ENCODE measurements around the gene PTK7. TPM values are rescaled to one million over a fixed set of nuclear protein-coding genes. Genes with fewer than 3 reads are reported as not detected.
"Not testable (repeated sequence)": the region's sequence is repeated elsewhere in the genome, so short reads cannot be mapped to it uniquely, and the experiment has no call there.

Gene PTK7
- total and polyA plus RNA-seq, 2 donors, result 48.1 to 101 TPM

- H3K27me3 ChIP-seq (ENCODE audit: control insufficient read depth in 2 of 2, insufficient read depth in 1 of 2, low read length in 1 of 2); H3K27ac ChIP-seq (ENCODE audit: low read depth in 1 of 2, low read length in 1 of 2); H3K4me3 ChIP-seq (ENCODE audit: low read length in 2 of 2); H3K9me3 ChIP-seq (ENCODE audit: control insufficient read depth in 2 of 2, insufficient read depth in 1 of 2, low read length in 1 of 2); DNase-seq (ENCODE audit: low read depth in 6 of 9, low spot score in 9 of 9): not testable (repeated sequence)
- WGBS, result 97% methylated on average over 11 of the region's 11 CpGs
- Histone ChIP-seq H3K36me3 (ENCODE audit: control insufficient read depth in 2 of 2, insufficient read depth in 2 of 2, low read length in 1 of 2) (peaks cover 6 to 36% of the 10 kb centered on the region in 2 donors), H3K4me1 (ENCODE audit: control insufficient read depth in 2 of 2, insufficient read depth in 2 of 2, low read length in 2 of 2) (peaks cover 23 to 44% of the 10 kb centered on the region in 2 donors)
Measured at GRCh38 chr6:43139973-43140372, 63.9 kb downstream of the PTK7 start.

DNA sequence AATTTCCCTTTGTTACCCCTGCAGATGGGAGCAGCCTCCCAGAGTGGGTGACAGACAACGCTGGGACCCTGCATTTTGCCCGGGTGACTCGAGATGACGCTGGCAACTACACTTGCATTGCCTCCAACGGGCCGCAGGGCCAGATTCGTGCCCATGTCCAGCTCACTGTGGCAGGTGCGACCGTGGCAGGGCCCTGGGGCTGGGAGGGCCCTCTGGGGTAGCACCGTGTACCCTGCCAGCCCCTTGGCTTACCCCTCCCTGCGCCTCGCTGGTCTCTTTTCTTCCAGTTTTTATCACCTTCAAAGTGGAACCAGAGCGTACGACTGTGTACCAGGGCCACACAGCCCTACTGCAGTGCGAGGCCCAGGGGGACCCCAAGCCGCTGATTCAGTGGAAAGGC is 65.5 kb downstream of the PTK7 start:
- H3K4me3 ChIP-seq (ENCODE audit: low read length in 2 of 2), result peak overlapping the region; percentile 56 to 59
- peak in 1 of 9 donors; percentile 13 for DNase-seq (ENCODE audit: low read depth in 6 of 9, low spot score in 9 of 9)
- no peaks in the 10 kb centered on the region for H3K27me3 ChIP-seq (ENCODE audit: control insufficient read depth in 2 of 2, insufficient read depth in 1 of 2, low read length in 1 of 2)
- 77% methylated on average over 16 of the region's 16 CpGs for WGBS
- H3K27ac ChIP-seq (ENCODE audit: low read depth in 1 of 2, low read length in 1 of 2), result peak overlapping the region; percentile 97 to 98
- H3K4me1 ChIP-seq (ENCODE audit: control insufficient read depth in 2 of 2, insufficient read depth in 2 of 2, low read length in 2 of 2), result peaks cover 23 to 53% of the 10 kb centered on the region in 2 donors
- peaks cover 0 to 5% of the 10 kb centered on the region in 2 donors for H3K9me3 ChIP-seq (ENCODE audit: control insufficient read depth in 2 of 2, insufficient read depth in 1 of 2, low read length in 1 of 2)
- peaks cover 21 to 46% of the 10 kb centered on the region in 2 donors for H3K36me3 ChIP-seq (ENCODE audit: control insufficient read depth in 2 of 2, insufficient read depth in 2 of 2, low read length in 1 of 2)

- peaks cover 26 to 51% of the 10 kb centered on the region in 2 donors for H3K36me3 ChIP-seq (ENCODE audit: control insufficient read depth in 2 of 2, insufficient read depth in 2 of 2, low read length in 1 of 2)
- H3K4me3 ChIP-seq (ENCODE audit: low read length in 2 of 2), result peak overlapping the region; percentile 56 to 59
- H3K9me3 ChIP-seq (ENCODE audit: control insufficient read depth in 2 of 2, insufficient read depth in 1 of 2, low read length in 1 of 2), result peaks cover 0 to 5% of the 10 kb centered on the region in 2 donors
- peaks cover 23 to 53% of the 10 kb centered on the region in 2 donors for H3K4me1 ChIP-seq (ENCODE audit: control insufficient read depth in 2 of 2, insufficient read depth in 2 of 2, low read length in 2 of 2)
- peak; percentile 75 to 96 (median 84) for DNase-seq (ENCODE audit: low read depth in 6 of 9, low spot score in 9 of 9)
- 12% methylated on average over 14 of the region's 14 CpGs for WGBS
- no peaks in the 10 kb centered on the region for H3K27me3 ChIP-seq (ENCODE audit: control insufficient read depth in 2 of 2, insufficient read depth in 1 of 2, low read length in 1 of 2)
- H3K27ac ChIP-seq (ENCODE audit: low read depth in 1 of 2, low read length in 1 of 2), result peak overlapping the region; percentile 97 to 98
Measured at GRCh38 chr6:43142101-43142500, 66.0 kb downstream of the PTK7 start.

DNA sequence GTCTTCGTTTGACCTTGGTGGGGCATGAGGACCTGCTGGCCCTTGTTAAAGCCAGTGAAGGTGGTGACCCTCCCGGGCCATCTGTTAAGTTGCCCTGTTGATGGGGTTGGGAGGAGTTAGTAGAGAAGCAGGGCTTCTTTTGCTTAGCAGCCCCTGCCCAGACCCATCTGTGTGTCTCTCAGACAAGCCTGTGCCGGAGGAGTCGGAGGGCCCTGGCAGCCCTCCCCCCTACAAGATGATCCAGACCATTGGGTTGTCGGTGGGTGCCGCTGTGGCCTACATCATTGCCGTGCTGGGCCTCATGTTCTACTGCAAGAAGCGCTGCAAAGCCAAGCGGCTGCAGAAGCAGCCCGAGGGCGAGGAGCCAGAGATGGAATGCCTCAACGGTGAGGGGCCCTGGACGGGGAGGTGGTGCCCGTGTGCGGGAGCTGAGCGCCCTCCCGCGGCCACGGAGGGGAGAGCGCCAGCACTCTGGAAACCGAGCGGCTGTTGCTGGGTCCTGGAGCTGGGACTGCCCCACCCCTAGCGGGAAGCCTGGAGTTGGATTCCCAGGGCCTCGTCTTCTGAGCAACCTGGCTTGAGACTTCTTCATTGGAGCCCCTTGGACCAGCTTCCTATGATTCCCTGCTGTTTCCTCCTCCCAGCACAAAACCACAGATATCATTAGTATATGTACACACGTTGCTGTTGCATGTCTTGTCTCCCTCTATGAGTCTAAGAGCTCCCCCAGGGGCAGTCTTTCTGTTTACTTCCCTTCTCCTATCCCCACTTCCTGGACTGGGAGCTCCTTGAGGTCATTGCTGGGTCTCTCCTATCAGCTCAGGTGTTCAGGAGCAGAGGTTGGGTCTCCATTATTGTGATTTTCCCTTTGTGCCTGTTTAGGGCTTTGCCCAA is 67.4 kb downstream of the PTK7 start:
- WGBS, result 22% methylated on average over 25 of the region's 25 CpGs
- peak overlapping the region; percentile 56 to 59 for H3K4me3 ChIP-seq (ENCODE audit: low read length in 2 of 2)

GRCh38 chr6:43144879-43145278 is 68.8 kb downstream of the PTK7 start:
- Histone ChIP-seq H3K4me1 (ENCODE audit: control insufficient read depth in 2 of 2, insufficient read depth in 2 of 2, low read length in 2 of 2) (peaks cover 23 to 48% of the 10 kb centered on the region in 2 donors), H3K27ac (ENCODE audit: low read depth in 1 of 2, low read length in 1 of 2) (no peak overlapping the region), H3K4me3 (ENCODE audit: low read length in 2 of 2) (no peak overlapping the region), H3K36me3 (ENCODE audit: control insufficient read depth in 2 of 2, insufficient read depth in 2 of 2, low read length in 1 of 2) (peaks cover 35 to 61% of the 10 kb centered on the region in 2 donors), H3K27me3 (ENCODE audit: control insufficient read depth in 2 of 2, insufficient read depth in 1 of 2, low read length in 1 of 2) (no peaks in the 10 kb centered on the region), H3K9me3 (ENCODE audit: control insufficient read depth in 2 of 2, insufficient read depth in 1 of 2, low read length in 1 of 2) (peaks cover 0 to 5% of the 10 kb centered on the region in 2 donors)
- 92% methylated on average over 6 of the region's 6 CpGs for WGBS
- DNase-seq (ENCODE audit: low read depth in 6 of 9, low spot score in 9 of 9), result no peak

More for the DNA sequence above, 67.4 kb downstream of the PTK7 start:
- peaks cover 23 to 53% of the 10 kb centered on the region in 2 donors for H3K4me1 ChIP-seq (ENCODE audit: control insufficient read depth in 2 of 2, insufficient read depth in 2 of 2, low read length in 2 of 2)
- H3K36me3 ChIP-seq (ENCODE audit: control insufficient read depth in 2 of 2, insufficient read depth in 2 of 2, low read length in 1 of 2), result peaks cover 35 to 64% of the 10 kb centered on the region in 2 donors
- H3K9me3 ChIP-seq (ENCODE audit: control insufficient read depth in 2 of 2, insufficient read depth in 1 of 2, low read length in 1 of 2), result peaks cover 0 to 5% of the 10 kb centered on the region in 2 donors
- peak; percentile 69 to 92 (median 82) for DNase-seq (ENCODE audit: low read depth in 6 of 9, low spot score in 9 of 9)
- H3K27me3 ChIP-seq (ENCODE audit: control insufficient read depth in 2 of 2, insufficient read depth in 1 of 2, low read length in 1 of 2), result no peaks in the 10 kb centered on the region
- peak overlapping the region; percentile 97 to 98 for H3K27ac ChIP-seq (ENCODE audit: low read depth in 1 of 2, low read length in 1 of 2)

- Histone ChIP-seq H3K27ac (ENCODE audit: low read depth in 1 of 2, low read length in 1 of 2) (no peak overlapping the region), H3K9me3 (ENCODE audit: control insufficient read depth in 2 of 2, insufficient read depth in 1 of 2, low read length in 1 of 2) (peaks cover 0 to 5% of the 10 kb centered on the region in 2 donors), H3K4me3 (ENCODE audit: low read length in 2 of 2) (no peak overlapping the region), H3K27me3 (ENCODE audit: control insufficient read depth in 2 of 2, insufficient read depth in 1 of 2, low read length in 1 of 2) (no peaks in the 10 kb centered on the region), H3K36me3 (ENCODE audit: control insufficient read depth in 2 of 2, insufficient read depth in 2 of 2, low read length in 1 of 2) (peaks cover 43 to 67% of the 10 kb centered on the region in 2 donors), H3K4me1 (ENCODE audit: control insufficient read depth in 2 of 2, insufficient read depth in 2 of 2, low read length in 2 of 2) (peaks cover 20 to 43% of the 10 kb centered on the region in 2 donors)
- DNase-seq (ENCODE audit: low read depth in 6 of 9, low spot score in 9 of 9), result no peak
- WGBS, result 98% methylated on average over 3 of the region's 3 CpGs
Measured at GRCh38 chr6:43146261-43146660, 70.1 kb downstream of the PTK7 start.

DNA sequence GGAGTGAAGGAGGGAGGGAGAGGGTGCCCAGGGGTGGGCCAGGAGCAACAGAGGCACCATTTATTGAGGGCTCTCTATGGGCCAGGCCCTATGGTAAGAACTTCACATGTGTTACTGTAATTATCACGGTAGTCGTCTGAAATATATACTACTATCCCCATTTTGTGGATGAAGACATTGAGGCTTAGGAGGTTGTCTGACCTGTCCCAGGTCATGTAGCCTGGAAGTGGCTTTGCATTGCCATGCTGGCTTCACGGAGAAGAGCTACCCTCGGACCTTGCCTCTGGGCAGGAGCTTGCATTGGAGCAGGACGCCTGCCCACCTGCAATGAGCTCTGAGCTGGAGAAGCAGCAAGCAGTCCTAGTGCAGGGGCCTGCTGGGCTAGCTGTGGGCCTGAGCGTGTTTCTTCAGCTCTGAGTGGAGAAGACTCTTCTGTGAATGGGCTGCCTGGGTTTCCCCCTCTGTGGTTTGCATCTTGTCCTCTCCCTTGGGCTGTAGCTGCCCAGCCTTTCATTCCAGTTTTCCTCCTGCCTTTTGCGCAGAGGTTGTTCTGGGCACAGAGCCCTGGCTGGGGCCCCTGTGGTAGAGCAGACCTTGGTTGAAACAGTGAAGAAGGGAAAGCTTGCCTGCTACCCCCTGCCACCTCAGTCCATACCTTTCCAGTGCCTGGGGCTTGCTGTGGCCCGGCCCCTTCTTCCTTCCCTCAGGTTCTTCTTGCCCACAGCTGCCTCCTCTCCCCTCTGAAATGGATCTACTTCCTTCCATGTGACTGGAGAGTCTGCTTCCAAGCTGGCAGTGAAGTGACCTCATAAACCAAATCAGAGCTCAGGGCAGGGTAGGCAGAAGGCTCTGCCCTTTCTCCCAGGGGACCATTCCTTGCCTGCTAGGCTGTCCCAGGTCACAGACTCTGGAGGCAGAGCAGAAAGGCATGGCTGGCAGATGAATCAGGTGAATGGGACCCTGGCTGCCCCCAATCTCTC is 70.9 kb downstream of the PTK7 start:
- DNase-seq (ENCODE audit: low read depth in 6 of 9, low spot score in 9 of 9), result no peak
- Histone ChIP-seq H3K27me3 (ENCODE audit: control insufficient read depth in 2 of 2, insufficient read depth in 1 of 2, low read length in 1 of 2) (no peaks in the 10 kb centered on the region), H3K4me3 (ENCODE audit: low read length in 2 of 2) (no peak overlapping the region), H3K36me3 (ENCODE audit: control insufficient read depth in 2 of 2, insufficient read depth in 2 of 2, low read length in 1 of 2) (peaks cover 43 to 69% of the 10 kb centered on the region in 2 donors), H3K4me1 (ENCODE audit: control insufficient read depth in 2 of 2, insufficient read depth in 2 of 2, low read length in 2 of 2) (peaks cover 12 to 36% of the 10 kb centered on the region in 2 donors), H3K27ac (ENCODE audit: low read depth in 1 of 2, low read length in 1 of 2) (no peak overlapping the region), H3K9me3 (ENCODE audit: control insufficient read depth in 2 of 2, insufficient read depth in 1 of 2, low read length in 1 of 2) (peaks cover 0 to 5% of the 10 kb centered on the region in 2 donors)
- WGBS, result 98% methylated on average over 8 of the region's 8 CpGs

- peaks cover 11 to 28% of the 10 kb centered on the region in 2 donors for H3K4me1 ChIP-seq (ENCODE audit: control insufficient read depth in 2 of 2, insufficient read depth in 2 of 2, low read length in 2 of 2)
- no peak overlapping the region for H3K4me3 ChIP-seq (ENCODE audit: low read length in 2 of 2)
- WGBS, result 99% methylated on average over 6 of the region's 6 CpGs
- H3K9me3 ChIP-seq (ENCODE audit: control insufficient read depth in 2 of 2, insufficient read depth in 1 of 2, low read length in 1 of 2), result peaks cover 0 to 5% of the 10 kb centered on the region in 2 donors
- no peaks in the 10 kb centered on the region for H3K27me3 ChIP-seq (ENCODE audit: control insufficient read depth in 2 of 2, insufficient read depth in 1 of 2, low read length in 1 of 2)
- no peak overlapping the region for H3K27ac ChIP-seq (ENCODE audit: low read depth in 1 of 2, low read length in 1 of 2)
- no peak for DNase-seq (ENCODE audit: low read depth in 6 of 9, low spot score in 9 of 9)
- H3K36me3 ChIP-seq (ENCODE audit: control insufficient read depth in 2 of 2, insufficient read depth in 2 of 2, low read length in 1 of 2), result peaks cover 52 to 76% of the 10 kb centered on the region in 2 donors
Measured at GRCh38 chr6:43147691-43148477, 71.8 kb downstream of the PTK7 start.

Data from thymus (tissue), 11 donors.